Activated B cell treated with CpG ODN at 0.5 μM for 24 hours (primary cell): ENCODE data around the gene ANKRD1. TPM values are rescaled to one million over a fixed set of nuclear protein-coding genes. Genes with fewer than 3 reads are reported as not detected.

Experiments
- ATAC-seq: fragments of 200-7000 bp; cut with Tn5 transposase; one replicate; pipeline ENCODE4 v1.10.0; 2021; ENCODE audit warnings: low read depth, mild to moderate bottlenecking, moderate library complexity
- CTCF ChIA-PET: fragments of 350-600 bp; sonication (Branson Sonifier 250); formaldehyde crosslinking; loops from one replicate; lab custom pipeline; 2021; ENCODE audit warnings: antibody characterized with exemption; lab: Charles Lee
- POLR2A ChIA-PET: fragments of 350-600 bp; sonication (Branson Sonifier 250); formaldehyde crosslinking; loops from one replicate; lab custom pipeline; 2021; ENCODE audit warnings: antibody characterized with exemption; lab: Charles Lee
- DNase-seq: peaks from one replicate; pipeline ENCODE4 v3.0.0; 2022
- H3K27ac Mint-ChIP-seq: one replicate; pipeline ENCODE4 v1.8.0; 2020; ENCODE audit warnings: mixed read lengths
- H3K27me3 Mint-ChIP-seq: one replicate; pipeline ENCODE4 v1.8.0; 2021; ENCODE audit warnings: mixed read lengths
- H3K36me3 Mint-ChIP-seq: one replicate; pipeline ENCODE4 v1.8.0; 2021; ENCODE audit warnings: low read depth, mixed read lengths
- H3K4me1 Mint-ChIP-seq: one replicate; pipeline ENCODE4 v1.8.0; 2021; ENCODE audit warnings: mixed read lengths
- H3K4me3 Mint-ChIP-seq: one replicate; pipeline ENCODE4 v1.8.0; 2020; ENCODE audit warnings: mild to moderate bottlenecking, mixed read lengths
- H3K9me3 Mint-ChIP-seq: one replicate; pipeline ENCODE4 v1.8.0; 2020; ENCODE audit warnings: mixed read lengths
- intact Hi-C: fragments of 100-400 bp; cut with micrococcal nuclease; formaldehyde crosslinking; loops from one replicate; pipeline ENCODE4 v1.15.1; 2024
- total RNA-seq: library from RNA; stranded (reverse); gene quantifications from 2 replicates; pipeline ENCODE4 v1.2.3, GENCODE V29; 2022
- TF ChIP-seq, protein P1 (sequence below): fragments of 200-600 bp; IDR thresholded peaks from one replicate; pipeline ENCODE4 v1.8.0; 2022; ENCODE audit warnings: antibody characterized with exemption, mild to moderate bottlenecking

The ANKRD1 gene
- total RNA-seq, 1 donor from 2014 or later, result not detected

DNA sequence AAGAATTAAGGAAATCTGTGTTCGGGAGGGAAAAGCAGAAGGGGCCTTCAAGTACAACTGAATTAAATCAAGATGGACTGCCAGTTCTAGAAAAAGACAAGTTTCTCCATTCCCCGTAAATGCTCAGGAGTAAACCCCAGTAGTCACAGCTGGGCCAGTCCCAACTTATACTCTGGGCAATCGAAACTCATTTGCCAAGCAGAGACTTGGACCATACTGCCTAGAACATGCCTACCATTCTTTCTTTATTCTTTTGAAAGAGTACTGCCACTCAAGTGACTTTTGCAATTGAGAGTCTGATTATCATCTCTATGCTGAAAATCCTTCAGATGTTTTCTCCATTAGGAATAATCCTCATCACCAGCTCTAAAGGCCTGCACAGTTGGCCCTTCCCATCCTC, 27.7 kb downstream of the ANKRD1 start:
- intact Hi-C loops, result no loop called here
- Mint-ChIP-seq H3K4me3 (no peak overlapping the region), H3K27me3 (no peaks in the 10 kb centered on the region), H3K27ac (no peak overlapping the region), H3K36me3 (peaks cover 72% of the 10 kb centered on the region), H3K9me3 (no peaks in the 10 kb centered on the region), H3K4me1 (peaks cover 3% of the 10 kb centered on the region)
- no peak for DNase-seq
- CTCF ChIA-PET, result no interaction called here
- POLR2A ChIA-PET, result interaction anchor here (0.6 kb wide), 1 partner anchor 13 kb away, joined by 3 read pairs; no protein-coding TSS in a partner anchor
- no peak for ATAC-seq
- TF ChIP-seq, protein P1, sequence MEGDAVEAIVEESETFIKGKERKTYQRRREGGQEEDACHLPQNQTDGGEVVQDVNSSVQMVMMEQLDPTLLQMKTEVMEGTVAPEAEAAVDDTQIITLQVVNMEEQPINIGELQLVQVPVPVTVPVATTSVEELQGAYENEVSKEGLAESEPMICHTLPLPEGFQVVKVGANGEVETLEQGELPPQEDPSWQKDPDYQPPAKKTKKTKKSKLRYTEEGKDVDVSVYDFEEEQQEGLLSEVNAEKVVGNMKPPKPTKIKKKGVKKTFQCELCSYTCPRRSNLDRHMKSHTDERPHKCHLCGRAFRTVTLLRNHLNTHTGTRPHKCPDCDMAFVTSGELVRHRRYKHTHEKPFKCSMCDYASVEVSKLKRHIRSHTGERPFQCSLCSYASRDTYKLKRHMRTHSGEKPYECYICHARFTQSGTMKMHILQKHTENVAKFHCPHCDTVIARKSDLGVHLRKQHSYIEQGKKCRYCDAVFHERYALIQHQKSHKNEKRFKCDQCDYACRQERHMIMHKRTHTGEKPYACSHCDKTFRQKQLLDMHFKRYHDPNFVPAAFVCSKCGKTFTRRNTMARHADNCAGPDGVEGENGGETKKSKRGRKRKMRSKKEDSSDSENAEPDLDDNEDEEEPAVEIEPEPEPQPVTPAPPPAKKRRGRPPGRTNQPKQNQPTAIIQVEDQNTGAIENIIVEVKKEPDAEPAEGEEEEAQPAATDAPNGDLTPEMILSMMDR, result no peak

DNA sequence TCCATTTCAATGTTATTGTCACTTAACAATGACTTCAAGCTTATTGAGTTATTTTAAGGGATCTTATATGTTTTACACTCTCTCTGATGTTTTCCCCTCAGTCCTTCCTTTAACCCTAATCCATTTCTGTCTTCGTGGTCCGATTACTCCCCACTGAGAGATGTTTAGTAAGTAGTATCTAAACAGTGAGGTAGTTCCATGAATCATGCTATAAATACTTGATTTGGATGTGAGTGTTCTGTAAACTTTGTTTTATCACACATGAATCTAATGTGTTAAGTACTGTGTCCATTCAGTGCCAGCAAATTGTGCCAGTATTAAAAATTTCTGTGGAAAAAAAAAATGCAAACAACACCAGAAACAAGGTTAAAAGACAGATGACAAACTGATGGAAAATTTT, 30.5 kb downstream of the ANKRD1 start:
- DNase-seq, result no peak
- TF ChIP-seq, protein P1, result no peak
- Mint-ChIP-seq H3K4me1 (no peaks in the 10 kb centered on the region), H3K27me3 (no peaks in the 10 kb centered on the region), H3K36me3 (peaks cover 82% of the 10 kb centered on the region), H3K9me3 (no peaks in the 10 kb centered on the region), H3K27ac (no peak overlapping the region), H3K4me3 (no peak overlapping the region)
- POLR2A ChIA-PET, result no interaction called here
- no peak for ATAC-seq
- intact Hi-C loops, result no loop called here
- CTCF ChIA-PET, result no interaction called here

DNA sequence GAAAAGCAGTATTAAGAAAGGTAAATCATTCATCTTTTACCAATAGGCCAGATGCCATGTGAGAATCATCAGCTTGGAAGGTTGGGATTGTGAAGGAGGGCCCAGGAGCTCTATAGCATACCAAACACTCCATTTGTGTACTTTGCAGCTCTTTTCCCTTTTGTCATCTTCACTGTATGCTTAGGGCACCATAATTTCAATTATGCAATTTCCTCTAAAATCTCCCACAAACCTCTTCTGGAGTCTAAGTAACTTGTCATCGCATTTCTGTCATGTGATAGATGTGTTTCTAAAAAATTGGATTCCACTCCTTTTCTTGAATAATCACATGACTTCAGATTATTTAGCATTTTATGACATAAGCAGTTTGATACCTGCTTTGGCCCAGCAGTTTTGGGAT, 31.3 kb downstream of the ANKRD1 start:
- H3K27ac Mint-ChIP-seq, result no peak overlapping the region
- no peak for DNase-seq
- ChIA-PET CTCF (interaction anchor here (2.0 kb wide), 1 partner anchor 10 kb away, joined by 7 read pairs; no protein-coding TSS in a partner anchor), POLR2A (no interaction called here)
- H3K36me3 Mint-ChIP-seq, result peaks cover 85% of the 10 kb centered on the region
- H3K27me3 Mint-ChIP-seq, result no peaks in the 10 kb centered on the region
- no peak overlapping the region for H3K4me3 Mint-ChIP-seq
- ATAC-seq, result no peak
- H3K9me3 Mint-ChIP-seq, result no peaks in the 10 kb centered on the region
- intact Hi-C loops, result no loop called here
- no peaks in the 10 kb centered on the region for H3K4me1 Mint-ChIP-seq
- TF ChIP-seq, protein P1, result no peak

DNA sequence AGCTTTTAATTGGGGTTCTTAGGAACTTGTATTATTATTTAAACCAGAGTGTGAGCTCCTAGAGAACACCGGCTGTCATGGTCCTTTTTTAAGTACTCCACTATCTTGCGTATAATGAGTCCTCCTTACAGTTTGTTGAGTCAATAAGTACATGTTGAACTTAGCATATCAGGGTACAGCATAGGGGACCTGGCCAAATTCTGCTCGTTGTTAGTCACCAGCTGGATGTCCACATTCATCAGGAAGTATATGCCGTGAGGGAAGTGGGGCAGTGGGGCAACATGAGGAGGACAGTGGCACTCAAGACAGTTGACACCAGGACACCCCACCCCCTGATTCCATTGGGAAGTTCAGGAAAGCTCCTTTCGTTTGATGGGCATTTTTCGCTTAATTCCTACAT, 32.5 kb downstream of the ANKRD1 start:
- Mint-ChIP-seq H3K4me3 (no peak overlapping the region), H3K36me3 (peaks cover 87% of the 10 kb centered on the region), H3K4me1 (no peaks in the 10 kb centered on the region), H3K9me3 (no peaks in the 10 kb centered on the region), H3K27ac (no peak overlapping the region), H3K27me3 (no peaks in the 10 kb centered on the region)
- POLR2A ChIA-PET, result no interaction called here
- TF ChIP-seq, protein P1, result no peak
- intact Hi-C loops, result no loop called here
- ATAC-seq, result no peak
- no peak for DNase-seq
- CTCF ChIA-PET, result interaction anchor here (2.0 kb wide), 1 partner anchor 8 kb away, joined by 7 read pairs; no protein-coding TSS in a partner anchor

DNA sequence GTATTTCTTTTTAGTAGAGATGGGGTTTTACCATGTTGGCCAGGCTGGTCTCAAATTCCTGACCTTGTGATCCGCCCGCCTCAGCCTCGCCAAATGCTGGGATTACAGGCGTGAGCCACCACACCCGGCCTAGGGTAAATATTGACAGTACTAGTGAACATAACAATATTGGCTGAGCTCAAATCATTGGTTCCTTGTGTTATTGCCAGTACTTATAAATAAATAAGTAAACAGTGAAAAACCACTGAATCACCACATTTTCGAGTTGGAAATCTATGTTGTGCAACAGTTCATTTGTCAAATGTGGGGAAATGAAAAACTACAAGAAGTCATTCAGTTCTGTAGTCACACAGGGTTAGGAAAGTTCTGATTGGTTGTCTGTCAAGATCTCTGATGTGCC, 33.3 kb downstream of the ANKRD1 start:
- ChIA-PET CTCF (no interaction called here), POLR2A (no interaction called here)
- no peak overlapping the region for H3K4me3 Mint-ChIP-seq
- no peaks in the 10 kb centered on the region for H3K4me1 Mint-ChIP-seq
- intact Hi-C loops, result no loop called here
- no peak overlapping the region for H3K27ac Mint-ChIP-seq
- H3K36me3 Mint-ChIP-seq, result peaks cover 85% of the 10 kb centered on the region
- DNase-seq, result no peak
- H3K27me3 Mint-ChIP-seq, result no peaks in the 10 kb centered on the region
- ATAC-seq, result no peak
- no peaks in the 10 kb centered on the region for H3K9me3 Mint-ChIP-seq
- TF ChIP-seq, protein P1, result no peak
